GM19025 (cell line): ENCODE measurements around the gene OLIG2.

ENCODE experiments used
- ATAC-seq: cut with Tn5 transposase; IDR thresholded peaks from one replicate; pipeline ENCODE4 v1.9.1; 2021; ENCODE audit warnings: mild to moderate bottlenecking, low read depth, moderate library complexity; ENCODE audit not compliant: unreplicated experiment

Gene OLIG2

DNA sequence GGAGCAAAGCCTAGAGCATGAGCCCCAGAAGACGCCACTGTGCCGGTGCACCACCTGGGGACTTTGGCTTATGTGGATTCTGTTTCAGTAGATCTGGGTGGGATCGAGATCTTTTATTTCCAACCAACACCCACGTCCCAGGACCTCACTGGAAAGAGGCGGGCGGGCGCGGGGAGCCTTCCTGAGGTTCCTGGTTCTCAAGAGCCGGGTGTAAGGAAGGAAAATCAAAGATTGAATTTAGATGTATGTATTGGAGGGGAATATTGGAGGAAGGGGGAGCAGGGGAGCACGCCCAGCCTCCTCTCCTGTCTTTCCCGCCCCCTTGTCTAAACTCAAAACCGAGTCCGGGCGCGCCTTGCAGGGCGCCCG lies 6.2 kb upstream of the OLIG2 start:
- no peak for ATAC-seq

DNA sequence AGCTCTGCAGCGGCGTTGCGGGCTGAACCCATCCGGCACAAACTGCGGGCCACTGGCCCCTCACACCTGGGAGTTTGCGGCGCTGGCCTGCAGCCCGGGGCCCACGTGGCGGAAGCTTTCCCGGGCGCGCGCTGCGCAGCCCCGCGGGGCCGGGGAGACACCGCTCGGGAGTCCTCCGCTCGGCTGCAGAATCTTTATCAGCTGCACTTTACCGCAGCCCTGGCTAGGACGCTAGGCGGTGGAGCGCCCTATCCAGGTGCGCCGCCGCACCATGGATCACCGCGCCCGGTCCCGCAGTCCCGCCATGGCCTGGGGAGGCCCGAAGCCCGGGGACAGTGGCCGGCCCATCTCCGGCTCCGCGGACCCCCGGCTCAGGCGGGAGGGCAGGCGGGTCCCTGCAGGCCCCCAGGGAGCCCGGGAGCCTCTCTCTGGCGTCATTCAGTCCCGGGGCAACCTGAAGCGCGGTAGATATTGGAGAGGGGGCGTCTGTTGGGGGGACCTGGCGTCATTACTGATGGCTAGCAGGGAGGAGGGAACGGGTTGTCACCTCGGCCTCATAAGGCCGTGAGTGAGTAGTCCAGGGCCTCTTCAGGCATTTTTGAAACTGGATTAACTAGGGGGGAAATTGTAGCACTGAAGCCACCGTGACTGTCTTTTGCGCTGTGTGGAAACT lies 5.7 kb upstream of the OLIG2 start:
- no peak for ATAC-seq

GRCh38 chr21:33020558-33021100 lies 5.1 kb upstream of the OLIG2 start:
- ATAC-seq: no peak

DNA sequence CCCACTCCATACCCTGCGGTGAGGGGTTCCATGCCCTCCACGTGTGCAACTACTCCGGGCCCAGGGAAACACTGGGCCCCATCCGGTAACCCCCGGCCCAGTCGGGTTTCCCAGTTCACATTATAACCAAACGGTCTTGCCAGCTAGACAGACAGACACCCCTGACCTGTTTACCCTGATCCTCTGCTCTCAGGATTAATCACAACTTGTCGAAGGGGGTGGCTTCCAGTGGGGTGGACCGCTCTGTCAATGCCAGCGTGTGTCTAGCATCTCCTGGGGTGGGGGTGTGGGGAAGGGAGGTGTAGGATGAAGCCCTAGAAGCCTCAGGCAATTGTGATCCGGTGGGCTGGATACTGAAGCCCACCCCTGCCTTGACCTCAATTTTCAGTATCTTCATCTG lies 4.6 kb upstream of the OLIG2 start:
- ATAC-seq: no peak

- ATAC-seq: no peak
Observed at GRCh38 chr21:33021667-33022066, 4.1 kb upstream of the OLIG2 start.

DNA sequence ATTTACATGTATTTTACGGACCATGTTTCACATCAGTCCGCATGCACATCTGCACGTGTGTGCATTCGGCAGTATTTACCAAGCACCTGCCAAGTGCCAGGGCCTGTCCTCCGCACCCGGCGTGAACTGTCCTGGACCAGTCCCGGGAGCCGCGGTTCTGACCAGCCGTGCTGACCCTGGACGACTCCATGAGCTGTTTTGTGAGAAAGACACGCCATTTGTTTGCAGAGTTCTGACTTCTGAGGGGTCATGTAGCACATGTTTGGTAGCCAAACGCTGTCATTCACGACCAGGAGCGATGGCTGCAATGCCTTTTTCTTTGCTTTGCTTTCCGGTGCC lies 3.3 kb upstream of the OLIG2 start:
- no peak for ATAC-seq

DNA sequence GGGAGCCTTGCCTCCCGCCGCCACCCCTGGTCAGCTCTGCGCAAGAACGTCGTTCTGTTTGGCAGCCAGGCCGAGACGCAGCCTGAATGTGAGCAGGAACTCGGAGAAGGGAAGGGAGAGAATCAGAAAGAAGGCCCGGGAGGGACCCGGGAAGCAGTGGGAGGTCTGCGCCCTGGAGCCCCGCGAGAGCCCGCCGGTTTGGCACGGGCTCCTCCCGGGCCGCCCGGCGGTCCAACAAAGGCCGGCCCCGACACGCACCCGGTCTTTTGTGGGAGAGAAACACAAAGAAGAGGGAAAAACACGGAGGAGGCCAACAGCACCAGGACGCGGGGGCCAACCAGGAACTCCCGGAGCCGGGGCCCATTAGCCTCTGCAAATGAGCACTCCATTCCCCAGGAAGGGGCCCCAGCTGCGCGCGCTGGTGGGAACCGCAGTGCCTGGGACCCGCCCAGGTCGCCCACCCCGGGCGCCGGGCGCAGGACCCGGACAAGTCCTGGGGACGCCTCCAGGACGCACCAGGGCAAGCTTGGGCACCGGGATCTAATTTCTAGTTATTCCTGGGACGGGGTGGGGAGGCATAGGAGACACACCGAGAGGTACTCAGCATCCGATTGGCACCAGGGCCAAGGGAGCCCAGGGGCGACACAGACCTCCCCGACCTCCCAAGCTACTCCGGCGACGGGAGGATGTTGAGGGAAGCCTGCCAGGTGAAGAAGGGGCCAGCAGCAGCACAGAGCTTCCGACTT lies 2.7 kb upstream of the OLIG2 start:
- no peak for ATAC-seq

DNA sequence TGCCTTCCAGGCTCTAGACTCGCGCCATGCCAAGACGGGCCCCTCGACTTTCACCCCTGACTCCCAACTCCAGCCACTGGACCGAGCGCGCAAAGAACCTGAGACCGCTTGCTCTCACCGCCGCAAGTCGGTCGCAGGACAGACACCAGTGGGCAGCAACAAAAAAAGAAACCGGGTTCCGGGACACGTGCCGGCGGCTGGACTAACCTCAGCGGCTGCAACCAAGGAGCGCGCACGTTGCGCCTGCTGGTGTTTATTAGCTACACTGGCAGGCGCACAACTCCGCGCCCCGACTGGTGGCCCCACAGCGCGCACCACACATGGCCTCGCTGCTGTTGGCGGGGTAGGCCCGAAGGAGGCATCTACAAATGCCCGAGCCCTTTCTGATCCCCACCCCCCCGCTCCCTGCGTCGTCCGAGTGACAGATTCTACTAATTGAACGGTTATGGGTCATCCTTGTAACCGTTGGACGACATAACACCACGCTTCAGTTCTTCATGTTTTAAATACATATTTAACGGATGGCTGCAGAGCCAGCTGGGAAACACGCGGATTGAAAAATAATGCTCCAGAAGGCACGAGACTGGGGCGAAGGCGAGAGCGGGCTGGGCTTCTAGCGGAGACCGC lies 2.0 kb upstream of the OLIG2 start:
- no peak for ATAC-seq

DNA sequence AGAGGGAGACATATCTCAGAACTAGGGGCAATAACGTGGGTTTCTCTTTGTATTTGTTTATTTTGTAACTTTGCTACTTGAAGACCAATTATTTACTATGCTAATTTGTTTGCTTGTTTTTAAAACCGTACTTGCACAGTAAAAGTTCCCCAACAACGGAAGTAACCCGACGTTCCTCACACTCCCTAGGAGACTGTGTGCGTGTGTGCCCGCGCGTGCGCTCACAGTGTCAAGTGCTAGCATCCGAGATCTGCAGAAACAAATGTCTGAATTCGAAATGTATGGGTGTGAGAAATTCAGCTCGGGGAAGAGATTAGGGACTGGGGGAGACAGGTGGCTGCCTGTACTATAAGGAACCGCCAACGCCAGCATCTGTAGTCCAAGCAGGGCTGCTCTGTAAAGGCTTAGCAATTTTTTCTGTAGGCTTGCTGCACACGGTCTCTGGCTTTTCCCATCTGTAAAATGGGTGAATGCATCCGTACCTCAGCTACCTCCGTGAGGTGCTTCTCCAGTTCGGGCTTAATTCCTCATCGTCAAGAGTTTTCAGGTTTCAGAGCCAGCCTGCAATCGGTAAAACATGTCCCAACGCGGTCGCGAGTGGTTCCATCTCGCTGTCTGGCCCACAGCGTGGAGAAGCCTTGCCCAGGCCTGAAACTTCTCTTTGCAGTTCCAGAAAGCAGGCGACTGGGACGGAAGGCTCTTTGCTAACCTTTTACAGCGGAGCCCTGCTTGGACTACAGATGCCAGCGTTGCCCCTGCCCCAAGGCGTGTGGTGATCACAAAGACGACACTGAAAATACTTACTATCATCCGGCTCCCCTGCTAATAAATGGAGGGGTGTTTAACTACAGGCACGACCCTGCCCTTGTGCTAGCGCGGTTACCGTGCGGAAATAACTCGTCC lies 1.3 kb upstream of the OLIG2 start:
- ATAC-seq: no peak

- no peak for ATAC-seq
Observed at GRCh38 chr21:33025106-33025488, 638 bp upstream of the OLIG2 start.

- ATAC-seq: no peak
Observed at GRCh38 chr21:33026443-33026858, 716 bp downstream of the OLIG2 start.

DNA sequence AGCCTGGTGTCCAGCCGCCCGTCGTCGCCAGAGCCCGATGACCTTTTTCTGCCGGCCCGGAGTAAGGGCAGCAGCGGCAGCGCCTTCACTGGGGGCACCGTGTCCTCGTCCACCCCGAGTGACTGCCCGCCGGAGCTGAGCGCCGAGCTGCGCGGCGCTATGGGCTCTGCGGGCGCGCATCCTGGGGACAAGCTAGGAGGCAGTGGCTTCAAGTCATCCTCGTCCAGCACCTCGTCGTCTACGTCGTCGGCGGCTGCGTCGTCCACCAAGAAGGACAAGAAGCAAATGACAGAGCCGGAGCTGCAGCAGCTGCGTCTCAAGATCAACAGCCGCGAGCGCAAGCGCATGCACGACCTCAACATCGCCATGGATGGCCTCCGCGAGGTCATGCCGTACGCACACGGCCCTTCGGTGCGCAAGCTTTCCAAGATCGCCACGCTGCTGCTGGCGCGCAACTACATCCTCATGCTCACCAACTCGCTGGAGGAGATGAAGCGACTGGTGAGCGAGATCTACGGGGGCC lies 1.2 kb downstream of the OLIG2 start:
- no peak for ATAC-seq

DNA sequence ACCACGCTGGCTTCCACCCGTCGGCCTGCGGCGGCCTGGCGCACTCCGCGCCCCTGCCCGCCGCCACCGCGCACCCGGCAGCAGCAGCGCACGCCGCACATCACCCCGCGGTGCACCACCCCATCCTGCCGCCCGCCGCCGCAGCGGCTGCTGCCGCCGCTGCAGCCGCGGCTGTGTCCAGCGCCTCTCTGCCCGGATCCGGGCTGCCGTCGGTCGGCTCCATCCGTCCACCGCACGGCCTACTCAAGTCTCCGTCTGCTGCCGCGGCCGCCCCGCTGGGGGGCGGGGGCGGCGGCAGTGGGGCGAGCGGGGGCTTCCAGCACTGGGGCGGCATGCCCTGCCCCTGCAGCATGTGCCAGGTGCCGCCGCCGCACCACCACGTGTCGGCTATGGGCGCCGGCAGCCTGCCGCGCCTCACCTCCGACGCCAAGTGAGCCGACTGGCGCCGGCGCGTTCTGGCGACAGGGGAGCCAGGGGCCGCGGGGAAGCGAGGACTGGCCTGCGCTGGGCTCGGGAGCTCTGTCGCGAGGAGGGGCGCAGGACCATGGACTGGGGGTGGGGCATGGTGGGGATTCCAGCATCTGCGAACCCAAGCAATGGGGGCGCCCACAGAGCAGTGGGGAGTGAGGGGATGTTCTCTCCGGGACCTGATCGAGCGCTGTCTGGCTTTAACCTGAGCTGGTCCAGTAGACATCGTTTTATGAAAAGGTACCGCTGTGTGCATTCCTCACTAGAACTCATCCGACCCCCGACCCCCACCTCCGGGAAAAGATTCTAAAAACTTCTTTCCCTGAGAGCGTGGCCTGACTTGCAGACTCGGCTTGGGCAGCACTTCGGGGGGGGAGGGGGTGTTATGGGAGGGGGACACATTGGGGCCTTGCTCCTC lies 1.9 kb downstream of the OLIG2 start:
- no peak for ATAC-seq

- ATAC-seq: no peak
Observed at GRCh38 chr21:33028287-33028670, 2.5 kb downstream of the OLIG2 start.

GRCh38 chr21:33028773-33029384 lies 3.1 kb downstream of the OLIG2 start:
- ATAC-seq: no peak

GRCh38 chr21:33029385-33029921 lies 3.7 kb downstream of the OLIG2 start:
- ATAC-seq: no peak

GRCh38 chr21:33029975-33030461 lies 4.3 kb downstream of the OLIG2 start:
- no peak for ATAC-seq

GRCh38 chr21:33030633-33031032 lies 4.9 kb downstream of the OLIG2 start:
- ATAC-seq: no peak
